Heart left ventricle (tissue), 16 donors: ENCODE results near the gene NOTCH2. TPM values are rescaled to one million over a fixed set of nuclear protein-coding genes. Genes with fewer than 3 reads are reported as not detected.

Source experiments
- ATAC-seq, 4 donors: fragments of 200-7000 bp; cut with Tn5 transposase; one replicate each; pipeline ENCODE4 v1.9.1; 2020 to 2022; ENCODE audit warnings: moderate library complexity in 4 of 4, mild to moderate bottlenecking in 3 of 4, moderate number of reproducible peaks in 1 of 4
- DNase-seq, 5 donors: peaks; one replicate each; pipeline ENCODE4 v3.0.0-alpha.2; 2020
- H3K27ac ChIP-seq, 12 donors: fragments of 200-600 bp; sonication (generic) in 4 of 12; one replicate each; pipeline versions ENCODE4 v1.5.0 to v1.8.0; 2016 to 2022; ENCODE audit warnings: mild to moderate bottlenecking in 2 of 12
- H3K27me3 ChIP-seq, 9 donors: fragments of 200-600 bp; sonication (generic) in 2 of 9; one replicate each; pipeline versions ENCODE4 v1.5.1 to v1.8.0; 2016 to 2022; ENCODE audit warnings: mild to moderate bottlenecking in 3 of 9
- H3K36me3 ChIP-seq, 9 donors: fragments of 200-600 bp; sonication (generic) in 2 of 9; one replicate each; pipeline versions ENCODE4 v1.5.0 to v1.8.0; 2018 to 2022; ENCODE audit warnings: mild to moderate bottlenecking in 2 of 9
- H3K4me1 ChIP-seq, 12 donors: fragments of 200-600 bp; sonication (generic) in 4 of 12; one replicate each; pipeline versions ENCODE4 v1.5.0 to v1.8.0; 2016 to 2022; ENCODE audit warnings: mild to moderate bottlenecking in 3 of 12
- H3K4me3 ChIP-seq, 12 donors: fragments of 200-600 bp; sonication (generic) in 4 of 12; one replicate each; pipeline versions ENCODE4 v1.5.0 to v1.8.0; 2017 to 2022; ENCODE audit warnings: mild to moderate bottlenecking in 9 of 12, moderate library complexity in 4 of 12
- H3K9me3 ChIP-seq, 12 donors: fragments of 200-600 bp; sonication (generic) in 4 of 12; one replicate each; pipeline versions ENCODE4 v1.5.0 to v1.8.0; 2016 to 2022; ENCODE audit warnings: mild to moderate bottlenecking in 1 of 12
- CTCF ChIP-seq, 12 donors: fragments of 200-600 bp; sonication (generic) in 4 of 12; IDR thresholded peaks; one replicate each; pipeline versions ENCODE4 v1.5.0 to v1.8.0; 2018 to 2022; ENCODE audit warnings: antibody characterized with exemption in 12 of 12, mild to moderate bottlenecking in 5 of 12
- POLR2A ChIP-seq, 2 donors: fragments of 450-650 bp; IDR thresholded peaks; one replicate each; pipeline ENCODE4 v1.6.1; 2017; ENCODE audit warnings: antibody characterized with exemption in 2 of 2, mild to moderate bottlenecking in 2 of 2, moderate library complexity in 2 of 2
- WGBS, 4 donors: extraction: QIAGEN DNeasy Blood & Tissue Kit in 2 of 4; methylation state at CpG; one replicate each; pipeline versions ENCODE4 v1.1.5 to v1.1.7; 2013 to 2018; 5-methylcytosine and 5-hydroxymethylcytosine counted together
- intact Hi-C, 10 donors: fragments of 100-400 bp; cut with DNase I; formaldehyde crosslinking; loops; one replicate each; pipeline versions ENCODE4 v1.11.1 to v1.14.2; 2022
- polyA plus RNA-seq, 2 donors: library from polyadenylated mRNA; stranded (reverse); fragments of 200-250 nt; gene quantifications; one replicate each; pipeline ENCODE4 v1.2.3, GENCODE V29; 2013
- total RNA-seq, 9 donors: library from RNA; depleted of rRNA in 2 of 9; stranded (reverse); fragments of >200 nt in 2 of 9; fragmentation: NEBNext Ultra II Directional in 3 of 9; extraction: Animal tissue kit (Norgen Biotek cat#: 25700) in 3 of 9; gene quantifications; one replicate each; pipeline versions ENCODE4 v1.1.0 to v1.2.4, GENCODE V29; 2016 to 2023
- donor health status: ischemic (EF 13 %, LVEDD 7.1; RV severe dilation, severe dysfunction).
- donor health status: healthy with polysubstance abuse.
- donor health status: DM: no; HTN: yes; CAD: no.
- donor health status: DM: no; HTN: no; CAD: no.
- donor health status: ischemic (EF 25% LVEDD 6.9; RV normal size, moderate dysfunction).
- donor health status: ischemic (EF 25% LVEDD 5.7; RV mildly dilated, moderate dysfunction).
- donor health status: healthy.
- donor health status: DM: yes; HTN: yes; CAD: no.
- donor health status: ischemic (EF 35%, LVEDD 5.7; RV mildly dilated, moderate dysfunction).
- donor health status: nonischemic (EF 11% LVEDD 7.7; RV severe dilation, severe dysfunction).
- donor health status: DM: yes; HTN: yes; CAD: no.
- donor health status: PGD.
- donor health status: ischemic (EF 29% LVEDD 5.4; RV normal size, mild dysfunction).
- donor health status: nonischemic (EF 23%, LVEDD 6.1; RV moderate dilation, normal function).

NOTCH2 gene
- total and polyA plus RNA-seq, 11 donors: 4.6 to 68.7 (median 26.0) TPM

- ATAC-seq: no peak
- Histone ChIP-seq H3K27ac (no peak overlapping the region), H3K9me3 (no peaks in the 10 kb centered on the region), H3K4me1 (no peaks in the 10 kb centered on the region), H3K36me3 (no peaks in the 10 kb centered on the region), H3K4me3 (no peak overlapping the region), H3K27me3 (peaks cover 0 to 27% (median 0%) of the 10 kb centered on the region in 9 donors)
- WGBS, 4 donors: 70 to 84% (median 78%) methylated on average over 4 of the region's 4 CpGs
- intact Hi-C loops: no loop called here
- DNase-seq: no peak
- TF ChIP-seq CTCF (IDR thresholded peaks at IDR 0.05): no peak
- TF ChIP-seq POLR2A (IDR thresholded peaks at IDR 0.05): no peak
Measured at GRCh38 chr1:119895102-119895501, 174.4 kb downstream of the NOTCH2 start.

GRCh38 chr1:119893827-119894700 is 175.4 kb downstream of the NOTCH2 start:
- no peak for ATAC-seq
- intact Hi-C loops: loop anchor here in 1 of 10 donors (2.0 kb wide), 1 partner anchor 19 kb away; no protein-coding TSS in a partner anchor
- WGBS, 4 donors: 72 to 80% (median 75%) methylated on average over 10 of the region's 10 CpGs
- Histone ChIP-seq H3K27me3 (peaks cover 0 to 27% (median 0%) of the 10 kb centered on the region in 9 donors), H3K27ac (no peak overlapping the region), H3K36me3 (no peaks in the 10 kb centered on the region), H3K9me3 (peaks cover 0 to under 1% (median 0%) of the 10 kb centered on the region in 12 donors), H3K4me1 (no peaks in the 10 kb centered on the region), H3K4me3 (no peak overlapping the region)
- no peak for DNase-seq
- TF ChIP-seq CTCF (IDR thresholded peaks at IDR 0.05): no peak

GRCh38 chr1:119893238-119893791 is 176.1 kb downstream of the NOTCH2 start:
- WGBS, 4 donors: 87 to 90% (median 87%) methylated on average over 6 of the region's 6 CpGs
- intact Hi-C loops: loop anchor here in 1 of 10 donors (2.0 kb wide), 1 partner anchor 19 kb away; no protein-coding TSS in a partner anchor
- ATAC-seq (no peak), DNase-seq (no peak)
- H3K9me3 ChIP-seq: peaks cover 0 to 8% (median 0%) of the 10 kb centered on the region in 12 donors
- TF ChIP-seq CTCF (IDR thresholded peaks at IDR 0.05) (no peak), POLR2A (IDR thresholded peaks at IDR 0.05) (no peak)
- H3K36me3 ChIP-seq: no peaks in the 10 kb centered on the region
- H3K4me1 ChIP-seq: no peaks in the 10 kb centered on the region
- no peak overlapping the region for H3K27ac ChIP-seq
- peaks cover 0 to 27% (median 0%) of the 10 kb centered on the region in 9 donors for H3K27me3 ChIP-seq
- no peak overlapping the region for H3K4me3 ChIP-seq

GRCh38 chr1:119891386-119891785 is 178.1 kb downstream of the NOTCH2 start:
- Histone ChIP-seq H3K4me3 (no peak overlapping the region), H3K4me1 (no peaks in the 10 kb centered on the region), H3K9me3 (peaks cover 0 to 13% (median 0%) of the 10 kb centered on the region in 12 donors), H3K36me3 (no peaks in the 10 kb centered on the region), H3K27me3 (peaks cover 0 to 17% (median 0%) of the 10 kb centered on the region in 9 donors), H3K27ac (no peak overlapping the region)
- ATAC-seq (no peak), DNase-seq (no peak)
- TF ChIP-seq CTCF (IDR thresholded peaks at IDR 0.05) (no peak), POLR2A (IDR thresholded peaks at IDR 0.05) (no peak)
- intact Hi-C loops: no loop called here
- WGBS, 4 donors: 71 to 82% (median 79%) methylated on average over 1 of the region's 1 CpG
